D721Med (cell line): ENCODE measurements around the gene FAM53A.
"Not testable (repeated sequence)": the region's sequence is repeated elsewhere in the genome, so short reads cannot be mapped to it uniquely, and the experiment has no call there.

Source experiments
- DNase-seq: peaks from one replicate; pipeline ENCODE4 v3.0.0; 2011; ENCODE audit warnings: low spot score; ENCODE audit not compliant: insufficient read length
- FAIRE-seq: peaks from 2 replicates; lab custom pipeline; 2011; peaks lifted over from hg19 to GRCh38; lab: Jason Lieb, UNC
- TF ChIP-seq, protein P1 (sequence below): IDR thresholded peaks from 2 replicates; pipeline ENCODE4 v1.5.1; 2012; ENCODE audit warnings: mild to moderate bottlenecking, control low read depth; ENCODE audit not compliant: insufficient read depth; ENCODE audit errors: missing control alignments

FAM53A gene

DNA sequence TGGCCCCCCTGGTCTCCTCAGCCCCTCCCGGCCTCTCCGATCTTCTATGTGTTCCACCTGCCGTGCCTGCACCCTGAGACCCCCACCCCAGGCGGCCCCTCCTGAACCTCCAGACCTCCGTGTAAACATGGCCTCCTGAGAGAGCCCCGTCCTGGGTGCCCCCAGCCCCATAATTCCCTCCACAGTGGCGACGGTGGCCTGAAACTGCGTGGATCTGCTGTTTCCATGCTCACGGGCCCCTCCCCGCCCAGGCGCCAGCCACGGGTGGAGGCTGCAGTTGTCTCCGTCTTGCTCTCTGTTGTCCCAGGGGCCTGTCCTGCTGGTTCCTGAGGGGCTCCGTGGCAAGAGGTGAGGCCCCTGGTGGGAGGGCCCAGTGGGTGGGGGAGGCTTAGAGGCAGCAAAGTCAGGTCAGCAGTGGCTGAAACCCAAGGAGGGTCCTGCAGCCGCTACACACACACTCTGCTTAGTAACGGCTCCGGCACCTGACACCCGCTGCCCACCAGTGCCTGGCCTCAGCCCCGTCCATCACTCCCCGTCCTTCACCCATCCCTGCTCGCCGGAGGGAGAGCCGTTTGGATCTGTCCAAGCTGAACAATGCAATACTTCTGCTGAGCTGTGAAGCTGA lies 75.8 kb downstream of the FAM53A start:
- TF ChIP-seq, protein P1, sequence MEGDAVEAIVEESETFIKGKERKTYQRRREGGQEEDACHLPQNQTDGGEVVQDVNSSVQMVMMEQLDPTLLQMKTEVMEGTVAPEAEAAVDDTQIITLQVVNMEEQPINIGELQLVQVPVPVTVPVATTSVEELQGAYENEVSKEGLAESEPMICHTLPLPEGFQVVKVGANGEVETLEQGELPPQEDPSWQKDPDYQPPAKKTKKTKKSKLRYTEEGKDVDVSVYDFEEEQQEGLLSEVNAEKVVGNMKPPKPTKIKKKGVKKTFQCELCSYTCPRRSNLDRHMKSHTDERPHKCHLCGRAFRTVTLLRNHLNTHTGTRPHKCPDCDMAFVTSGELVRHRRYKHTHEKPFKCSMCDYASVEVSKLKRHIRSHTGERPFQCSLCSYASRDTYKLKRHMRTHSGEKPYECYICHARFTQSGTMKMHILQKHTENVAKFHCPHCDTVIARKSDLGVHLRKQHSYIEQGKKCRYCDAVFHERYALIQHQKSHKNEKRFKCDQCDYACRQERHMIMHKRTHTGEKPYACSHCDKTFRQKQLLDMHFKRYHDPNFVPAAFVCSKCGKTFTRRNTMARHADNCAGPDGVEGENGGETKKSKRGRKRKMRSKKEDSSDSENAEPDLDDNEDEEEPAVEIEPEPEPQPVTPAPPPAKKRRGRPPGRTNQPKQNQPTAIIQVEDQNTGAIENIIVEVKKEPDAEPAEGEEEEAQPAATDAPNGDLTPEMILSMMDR: no peak

DNA sequence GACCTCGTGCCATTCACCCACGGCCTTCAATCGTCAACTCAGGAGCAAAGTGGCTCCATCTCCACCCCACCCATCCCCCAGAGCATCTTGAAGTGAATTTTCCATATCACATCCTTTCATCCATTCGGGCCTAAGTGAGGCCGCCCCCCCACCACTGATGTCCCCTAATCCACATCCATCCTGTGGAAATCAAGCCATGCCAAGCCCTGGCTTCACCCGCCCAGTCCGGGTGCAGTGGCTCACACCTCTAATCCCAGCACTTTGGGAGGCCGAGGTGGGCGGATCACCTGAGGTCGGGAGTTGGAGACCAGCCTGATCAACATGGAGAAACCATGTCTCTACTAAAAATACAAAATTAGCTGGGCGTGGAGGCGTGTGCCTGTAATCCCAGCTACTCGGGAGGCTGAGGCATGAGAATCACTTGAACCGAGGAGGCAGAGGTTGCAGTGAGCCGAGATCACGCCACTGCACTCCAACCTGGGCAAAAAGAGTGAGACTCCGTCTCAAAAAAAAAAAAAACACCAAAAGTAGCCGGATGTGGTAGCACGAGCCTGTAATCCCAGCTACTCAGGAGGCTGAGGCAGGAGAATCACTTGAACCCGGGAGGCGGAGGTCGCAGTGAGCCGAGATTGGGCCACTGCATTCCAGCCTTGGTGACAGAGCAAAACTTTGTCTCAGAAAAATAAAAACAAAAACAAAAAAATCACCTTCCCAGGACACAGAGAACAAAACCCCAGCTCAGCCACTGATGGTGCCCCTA lies 76.5 kb downstream of the FAM53A start:
- DNase-seq, FAIRE-seq: not testable (repeated sequence)

More for the DNA sequence above, 75.8 kb downstream of the FAM53A start:
- no peak for FAIRE-seq
- no peak for DNase-seq

DNA sequence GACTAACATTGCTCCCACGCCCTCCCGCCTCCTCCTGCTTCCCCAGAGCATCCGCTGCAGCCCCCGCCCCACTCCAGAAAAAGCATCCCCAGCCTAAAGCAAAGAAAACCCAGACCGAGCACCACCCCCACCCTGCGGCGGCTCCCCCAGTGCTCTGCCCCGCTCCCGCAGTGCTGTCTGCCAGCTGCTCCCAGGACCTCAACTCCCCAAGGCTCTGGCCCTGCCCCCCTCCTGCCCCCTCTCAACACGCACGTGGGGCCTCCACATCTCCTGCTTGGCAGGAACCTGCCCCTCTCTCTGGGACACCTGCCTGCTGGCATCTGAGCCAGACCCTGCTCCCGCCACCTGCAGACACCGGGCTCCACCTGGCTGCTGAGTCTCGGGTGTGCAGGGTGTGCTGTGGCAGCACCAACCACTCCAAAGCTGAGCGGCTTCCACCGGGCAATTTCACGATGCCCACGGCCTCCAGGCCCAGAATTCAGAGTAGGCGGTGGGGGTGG lies 79.4 kb downstream of the FAM53A start:
- FAIRE-seq (no peak), DNase-seq (no peak)
- TF ChIP-seq, protein P1: no peak

DNA sequence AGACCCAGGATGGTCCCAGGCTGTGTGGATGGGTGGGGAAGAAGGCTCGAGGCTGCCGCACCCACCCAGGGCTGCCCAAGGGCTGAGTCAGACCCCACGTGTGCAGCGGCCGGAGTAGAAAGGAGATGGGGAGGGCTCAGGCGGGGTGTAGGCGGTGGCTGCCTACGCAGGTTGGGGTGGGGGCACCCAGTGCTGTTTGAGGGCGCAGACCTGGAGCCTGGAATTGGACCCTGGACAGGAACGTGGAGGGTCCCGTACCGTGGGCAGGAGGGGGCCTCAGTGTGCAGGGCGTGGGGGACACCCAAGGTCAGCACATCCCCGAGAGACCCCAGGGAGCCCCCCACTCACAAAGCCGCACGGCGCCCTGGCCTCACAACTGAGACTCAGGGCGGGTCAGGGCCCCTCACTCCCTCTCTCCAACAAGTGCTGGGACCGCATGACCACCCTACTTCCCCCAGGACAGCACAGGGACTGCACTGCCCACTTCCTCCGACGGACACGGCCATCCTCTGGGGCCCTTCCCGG lies 79.9 kb downstream of the FAM53A start:
- no peak for FAIRE-seq
- TF ChIP-seq, protein P1: no peak
- DNase-seq: no peak

DNA sequence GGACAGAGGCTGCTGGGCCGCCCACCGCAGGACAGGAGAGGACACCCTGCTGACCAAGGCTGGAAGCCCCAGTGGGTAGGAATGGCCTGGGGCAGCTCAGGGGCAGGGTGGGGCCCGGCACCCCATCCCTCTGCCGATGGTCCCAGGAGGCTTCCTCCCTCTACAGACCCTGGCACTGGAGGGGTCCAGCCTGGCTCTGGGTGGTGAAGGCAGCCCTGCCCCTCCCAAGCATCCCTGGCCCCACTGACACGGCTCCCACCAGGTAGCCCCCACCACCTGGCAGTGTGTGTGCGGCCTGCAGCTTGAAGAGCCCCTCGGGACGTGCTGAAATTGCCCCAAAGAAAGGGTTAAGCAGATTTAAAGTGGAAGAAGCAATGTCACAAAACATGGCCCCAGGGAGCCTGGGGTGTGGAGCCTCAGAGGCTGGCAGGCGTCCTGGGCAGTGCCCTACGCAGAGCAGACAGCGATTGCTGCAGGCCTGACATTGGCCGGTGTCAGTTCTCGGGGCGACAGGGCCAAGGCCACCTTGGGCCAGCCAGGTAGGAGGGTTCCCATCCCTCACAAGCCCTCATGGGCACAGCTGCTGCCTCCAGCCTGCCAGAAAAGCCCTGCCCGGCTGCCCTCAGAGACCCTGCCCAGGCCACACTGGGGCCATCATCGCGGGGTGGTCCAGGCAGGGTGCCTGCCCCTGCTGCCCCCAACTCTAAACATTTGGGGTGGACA lies 80.5 kb downstream of the FAM53A start:
- TF ChIP-seq, protein P1: no peak
- no peak for FAIRE-seq

DNA sequence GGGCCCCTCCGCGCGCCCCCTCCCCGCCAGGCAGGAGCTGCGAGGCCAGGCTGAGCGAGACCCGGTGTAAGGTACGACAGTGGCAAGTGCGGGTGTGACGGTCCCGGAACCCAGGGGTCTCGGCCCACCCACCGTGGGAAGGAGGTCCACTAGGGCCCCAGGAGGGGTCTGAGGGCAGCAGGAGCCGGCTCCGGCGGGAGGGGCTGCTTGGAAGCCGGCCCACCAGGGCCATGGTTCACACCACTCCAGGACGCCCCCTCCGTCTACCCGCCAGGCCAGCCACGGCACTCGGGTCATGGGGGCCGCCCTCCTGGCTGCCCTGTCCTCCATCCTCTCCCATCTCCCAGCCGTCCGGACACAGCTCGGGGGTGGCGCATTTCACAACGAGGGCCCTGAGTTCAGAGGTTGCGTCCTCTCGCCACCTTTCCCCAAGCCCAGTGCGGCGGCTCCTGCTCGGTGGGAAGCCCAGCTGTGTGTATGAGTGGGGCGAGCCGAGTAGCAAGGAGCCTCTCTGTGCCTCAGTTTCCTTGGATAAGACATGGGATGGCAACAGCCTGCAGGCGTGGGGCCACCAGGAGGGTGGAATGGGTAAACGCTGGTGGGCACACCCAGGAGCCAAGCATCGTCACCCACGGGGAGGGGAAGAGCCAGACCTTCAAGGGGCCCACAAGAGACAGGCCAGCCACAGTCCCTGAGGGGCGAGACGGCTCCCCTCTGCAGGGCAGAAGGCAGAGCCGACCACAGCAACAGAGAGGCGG lies 81.3 kb downstream of the FAM53A start:
- FAIRE-seq: no peak
- DNase-seq: no peak
- TF ChIP-seq, protein P1: no peak

More for the DNA sequence above, 80.5 kb downstream of the FAM53A start:
- no peak for DNase-seq
